Hepatocyte (in vitro differentiated cells): ENCODE measurements around the gene VAV1.

Experiments used
- CTCF ChIP-seq: fragments of 200-600 bp; sonication (generic); IDR thresholded peaks from 2 replicates; pipeline ENCODE4 v1.5.1; 2016; ENCODE audit warnings: antibody characterized with exemption, mild to moderate bottlenecking; ENCODE audit not compliant: poor library complexity
- EZH2 ChIP-seq: fragments of 200-600 bp; sonication (generic); IDR thresholded peaks from 2 replicates; pipeline ENCODE4 v1.6.1; 2016; ENCODE audit warnings: antibody characterized with exemption, mild to moderate bottlenecking, borderline replicate concordance
- EZH2phosphoT487 ChIP-seq: fragments of 200-600 bp; sonication (generic); IDR thresholded peaks from one replicate; pipeline ENCODE4 v1.6.1; 2018; ENCODE audit warnings: antibody characterized with exemption, mild to moderate bottlenecking, low read depth, moderate library complexity; ENCODE audit not compliant: unreplicated experiment, severe bottlenecking

DNA sequence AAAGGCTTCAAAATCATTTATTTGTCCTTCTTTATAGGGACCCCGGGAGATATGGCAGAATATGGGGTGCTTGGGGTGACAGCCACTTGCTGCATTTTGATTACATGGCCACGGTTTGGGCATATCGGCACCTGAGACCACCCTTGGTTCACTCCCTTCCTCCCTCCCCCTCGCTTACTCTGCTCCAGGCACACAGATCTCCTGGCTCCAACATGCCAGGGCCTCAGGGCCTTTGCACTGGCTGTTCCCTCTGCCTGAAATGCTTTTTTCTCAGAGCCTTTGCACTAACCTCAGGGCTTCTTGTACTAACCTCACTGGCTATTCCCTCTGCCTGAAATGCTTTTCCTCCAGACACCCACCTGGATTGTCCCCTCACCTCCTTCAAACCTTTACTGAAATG is 23.8 kb downstream of the VAV1 start:
- TF ChIP-seq CTCF, result no peak
- no peak for TF ChIP-seq EZH2phosphoT487
- no peak for TF ChIP-seq EZH2
